GM06990 (cell line): ENCODE measurements around the gene PFN3.

Experiments
- DNase-seq: peaks from one replicate; pipeline ENCODE4 v3.0.0-alpha.2; 2011; ENCODE audit not compliant: insufficient read length; ENCODE audit errors: extremely low read depth
- H3K27me3 ChIP-seq: replicated peaks from 2 replicates; pipeline ENCODE4 v1.6.0; 2011; ENCODE audit warnings: low read length; ENCODE audit not compliant: control insufficient read depth, insufficient read depth
- H3K36me3 ChIP-seq: 2 replicates; pipeline ENCODE4 v1.5.1; 2011; ENCODE audit warnings: low read length; ENCODE audit not compliant: control insufficient read depth, insufficient read depth
- H3K4me3 ChIP-seq: replicated peaks from 2 replicates; pipeline ENCODE4 v1.5.1; 2011; ENCODE audit warnings: low read depth, mild to moderate bottlenecking, control low read depth, low read length
- TF ChIP-seq, protein P1 (sequence below): IDR thresholded peaks from 2 replicates; pipeline ENCODE4 v1.5.1; 2011; ENCODE audit warnings: low read length, control low read depth, mild to moderate bottlenecking, inconsistent platforms; ENCODE audit not compliant: insufficient read depth, poor library complexity, severe bottlenecking

Gene PFN3

DNA sequence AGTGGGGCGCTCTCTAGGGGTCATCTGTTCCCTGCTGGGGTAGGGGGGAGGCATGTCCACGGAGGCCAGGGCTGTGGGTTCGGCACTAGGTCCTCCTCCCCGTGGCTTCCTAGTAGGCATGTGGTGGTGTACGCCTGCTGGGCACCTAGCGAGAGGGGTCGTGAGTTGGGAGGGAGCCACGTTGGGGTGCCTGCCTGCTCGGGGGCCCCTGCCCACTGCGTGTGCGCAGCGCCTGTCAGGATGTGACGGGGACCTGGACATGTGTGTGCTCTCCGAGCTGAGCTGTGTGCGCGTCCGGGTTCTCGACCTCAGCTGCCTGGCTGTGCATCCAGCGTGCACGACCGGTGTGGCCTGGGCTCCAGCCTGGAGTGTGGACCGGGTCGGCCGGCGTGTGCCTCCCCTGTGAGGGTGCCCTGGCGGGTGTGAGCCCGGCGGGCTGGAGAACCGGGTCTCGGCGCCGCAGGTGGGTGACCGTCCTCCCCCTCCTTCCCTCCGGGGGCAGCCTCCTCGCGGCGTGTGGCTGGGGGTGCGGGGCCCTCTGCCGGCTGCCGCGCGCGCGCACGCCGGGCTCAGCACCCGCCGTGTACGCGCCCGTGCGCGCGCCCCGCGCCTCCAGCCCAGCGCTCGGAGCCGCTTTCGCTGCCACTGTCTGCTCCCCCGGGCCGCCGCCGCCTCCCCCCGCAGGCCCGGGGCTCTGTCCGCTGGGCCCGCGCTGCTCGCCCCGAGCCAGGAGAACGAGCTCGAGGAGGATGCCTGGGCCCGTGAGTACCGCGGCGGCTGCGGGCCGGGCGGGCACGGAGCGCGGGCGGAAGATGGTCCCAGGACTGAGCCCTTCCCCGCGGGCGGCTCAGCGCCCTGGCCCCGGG, 46.0 kb upstream of the PFN3 start, which contains the start of gene PRR7:
Gene PRR7, plus strand, starts transcription at position 615 of the 866 bp plus-strand sequence. CDS start 8,254 bp downstream, outside the sequence.
- DNase-seq: peak; percentile 89
- TF ChIP-seq, protein P1, sequence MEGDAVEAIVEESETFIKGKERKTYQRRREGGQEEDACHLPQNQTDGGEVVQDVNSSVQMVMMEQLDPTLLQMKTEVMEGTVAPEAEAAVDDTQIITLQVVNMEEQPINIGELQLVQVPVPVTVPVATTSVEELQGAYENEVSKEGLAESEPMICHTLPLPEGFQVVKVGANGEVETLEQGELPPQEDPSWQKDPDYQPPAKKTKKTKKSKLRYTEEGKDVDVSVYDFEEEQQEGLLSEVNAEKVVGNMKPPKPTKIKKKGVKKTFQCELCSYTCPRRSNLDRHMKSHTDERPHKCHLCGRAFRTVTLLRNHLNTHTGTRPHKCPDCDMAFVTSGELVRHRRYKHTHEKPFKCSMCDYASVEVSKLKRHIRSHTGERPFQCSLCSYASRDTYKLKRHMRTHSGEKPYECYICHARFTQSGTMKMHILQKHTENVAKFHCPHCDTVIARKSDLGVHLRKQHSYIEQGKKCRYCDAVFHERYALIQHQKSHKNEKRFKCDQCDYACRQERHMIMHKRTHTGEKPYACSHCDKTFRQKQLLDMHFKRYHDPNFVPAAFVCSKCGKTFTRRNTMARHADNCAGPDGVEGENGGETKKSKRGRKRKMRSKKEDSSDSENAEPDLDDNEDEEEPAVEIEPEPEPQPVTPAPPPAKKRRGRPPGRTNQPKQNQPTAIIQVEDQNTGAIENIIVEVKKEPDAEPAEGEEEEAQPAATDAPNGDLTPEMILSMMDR: no peak
- no peaks in the 10 kb centered on the region for H3K27me3 ChIP-seq
- peaks cover 12% of the 10 kb centered on the region for H3K36me3 ChIP-seq
- H3K4me3 ChIP-seq: peak within 1 kb of the TSS; percentile 65

DNA sequence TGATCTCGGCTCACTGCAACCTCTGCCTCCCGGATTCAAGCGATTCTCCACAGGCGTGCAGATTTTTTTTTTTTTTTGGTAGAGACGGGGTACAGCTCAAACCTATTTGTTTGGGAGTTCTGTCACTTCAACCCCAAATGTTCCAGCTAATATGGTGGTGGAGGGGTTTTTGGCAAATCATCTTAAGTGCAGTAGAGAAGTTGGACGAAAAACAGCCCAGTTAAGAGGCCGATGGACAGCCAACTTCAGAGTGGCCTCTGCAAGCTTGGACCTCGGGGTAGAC, 45.4 kb upstream of the PFN3 start:
- peak overlapping the region; percentile 65 for H3K4me3 ChIP-seq
- TF ChIP-seq, protein P1: no peak
- peaks cover 17% of the 10 kb centered on the region for H3K36me3 ChIP-seq
- no peak for DNase-seq
- H3K27me3 ChIP-seq: no peaks in the 10 kb centered on the region

DNA sequence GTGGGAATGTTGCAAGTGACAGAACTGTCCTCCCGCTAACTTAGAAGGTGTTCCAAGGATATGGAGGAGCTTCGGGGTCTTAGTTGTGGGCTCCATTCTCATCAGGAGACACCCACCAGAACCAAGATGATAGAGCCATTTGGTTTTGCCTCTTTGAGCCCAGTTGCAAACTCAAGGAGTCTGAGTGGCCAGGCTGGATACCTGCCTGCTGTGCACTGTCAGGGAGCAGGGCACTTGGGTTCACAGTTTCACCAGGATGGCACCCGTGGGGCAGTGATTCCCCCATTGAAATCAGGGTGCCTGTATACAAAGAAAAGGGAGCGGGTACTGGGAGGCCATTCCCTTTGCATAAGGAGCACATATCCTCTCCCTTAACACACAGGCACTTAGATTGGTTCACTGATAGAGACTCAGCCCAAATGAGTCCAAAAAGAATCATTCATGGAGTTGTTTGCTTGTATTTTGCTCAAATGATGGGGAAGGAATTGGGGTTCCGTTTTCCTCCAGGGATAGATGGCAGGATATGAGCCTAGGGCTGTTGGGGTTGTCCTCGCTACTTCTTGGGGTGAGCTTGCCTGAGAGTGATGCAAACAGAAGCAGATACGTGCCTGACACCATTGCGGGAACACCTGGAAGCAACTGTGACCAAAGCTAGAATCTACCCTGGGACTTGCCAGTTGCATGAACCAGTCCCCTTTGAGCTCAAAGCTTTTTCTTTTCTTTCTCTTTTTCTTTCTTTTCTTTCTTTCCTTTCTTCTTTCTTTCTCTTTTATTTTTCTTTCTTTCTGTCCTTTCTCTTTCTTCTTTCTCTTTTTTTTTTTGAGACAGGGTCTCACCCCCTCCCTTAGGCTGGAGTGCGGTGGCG, 44.8 kb upstream of the PFN3 start:
- DNase-seq: no peak
- Histone ChIP-seq H3K4me3 (no peak overlapping the region), H3K27me3 (no peaks in the 10 kb centered on the region), H3K36me3 (peaks cover 22% of the 10 kb centered on the region)
- TF ChIP-seq, protein P1: no peak

DNA sequence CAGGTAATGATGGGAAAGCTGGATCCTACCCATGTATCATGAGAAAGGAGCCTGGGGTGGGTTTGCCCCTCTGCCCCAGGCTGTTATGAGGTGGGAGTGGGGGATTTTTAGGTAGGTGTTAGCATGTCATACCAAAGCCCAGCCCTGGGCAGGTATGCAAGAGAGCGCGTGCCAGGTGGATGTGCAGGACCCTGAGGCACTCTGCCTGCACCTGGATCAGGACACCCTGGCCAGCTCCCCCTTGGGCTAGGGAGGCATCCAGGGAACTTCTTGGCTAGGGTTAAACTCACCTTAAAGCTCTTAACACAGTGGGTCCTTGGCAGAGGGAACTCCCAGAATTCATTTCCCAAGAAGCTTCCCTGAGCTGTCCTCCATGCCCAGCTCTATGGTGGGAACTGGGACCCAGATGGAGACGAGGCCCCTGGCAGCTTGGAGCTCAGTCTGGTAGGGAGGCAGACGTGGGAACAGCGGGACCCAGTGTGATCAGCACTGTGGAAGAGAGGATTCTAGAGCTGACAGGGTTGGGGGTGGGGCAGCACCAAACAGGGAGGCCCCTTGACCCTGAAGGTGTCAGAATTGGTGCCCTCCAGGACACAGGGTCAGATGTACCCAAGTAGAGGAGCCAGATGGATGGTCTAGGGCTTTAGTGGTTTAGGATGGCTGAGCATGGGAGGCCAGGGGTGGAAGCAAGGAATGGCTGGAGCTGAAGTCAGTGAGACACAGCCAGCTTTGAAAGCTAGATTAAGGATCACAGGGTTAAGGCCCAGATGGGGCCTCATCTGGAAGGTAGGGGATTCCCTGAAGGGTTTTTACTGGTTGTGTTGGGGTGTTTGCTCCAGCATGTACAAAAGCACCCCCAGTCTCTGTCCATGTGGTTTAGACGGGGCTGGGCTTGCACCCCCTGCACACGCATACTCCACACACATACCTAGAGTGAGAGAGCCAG, 43.9 kb upstream of the PFN3 start:
- TF ChIP-seq, protein P1: no peak

DNA sequence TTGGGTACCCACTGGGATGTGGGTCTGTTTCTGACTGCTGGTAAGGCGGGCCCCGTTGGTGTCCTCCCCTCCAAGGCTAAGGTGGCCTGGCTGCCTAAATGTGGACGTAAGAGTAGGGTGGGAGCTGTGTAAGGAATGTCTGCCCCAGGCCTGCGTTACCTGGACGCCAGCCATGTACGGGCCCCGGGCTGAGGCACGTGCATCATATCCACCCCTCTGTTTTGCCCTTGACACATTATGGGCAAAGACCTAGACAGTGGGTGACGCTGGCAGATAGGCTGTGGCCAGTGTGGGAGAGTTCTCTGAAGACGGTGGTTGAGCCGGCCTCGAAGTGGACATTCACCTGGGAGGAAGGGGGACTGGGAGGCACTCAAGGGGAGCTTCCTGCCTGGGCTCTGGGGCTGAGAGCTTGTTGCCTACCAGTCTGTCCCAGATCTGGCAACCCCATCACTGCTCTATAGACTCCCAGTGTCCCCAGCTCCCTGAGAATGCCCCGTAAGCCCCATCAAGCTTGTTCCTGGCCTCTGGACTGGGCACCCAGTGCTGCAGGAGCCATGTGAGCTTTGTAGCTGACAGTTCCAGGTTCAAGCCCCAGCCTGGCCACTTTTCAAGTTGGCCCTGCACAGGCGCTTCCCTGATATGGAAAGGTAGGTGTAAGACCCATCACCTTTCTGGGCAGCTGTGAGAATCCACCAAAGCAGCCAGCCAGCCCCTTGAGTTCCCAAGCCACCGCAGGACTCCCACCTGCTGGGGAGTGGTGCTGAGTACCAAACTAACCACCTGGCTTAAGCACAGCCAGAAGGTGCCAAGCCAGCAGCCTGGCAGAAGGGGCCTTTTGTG, 42.9 kb upstream of the PFN3 start:
- no peak for DNase-seq
- Histone ChIP-seq H3K4me3 (no peak overlapping the region), H3K27me3 (no peaks in the 10 kb centered on the region), H3K36me3 (peaks cover 26% of the 10 kb centered on the region)
- TF ChIP-seq, protein P1: no peak

More for the DNA sequence above, 43.9 kb upstream of the PFN3 start:
- H3K36me3 ChIP-seq: peaks cover 24% of the 10 kb centered on the region
- no peak overlapping the region for H3K4me3 ChIP-seq
- no peaks in the 10 kb centered on the region for H3K27me3 ChIP-seq
- DNase-seq: peak; percentile 34
